NCI-H510A (cell line): ENCODE data around the gene DMRTC2.

Experiments
- DNase-seq: peaks from one replicate; lab custom pipeline; 2025; lab: John Stamatoyannopoulos, UW

The DMRTC2 gene

GRCh38 chr19:41890936-41891335 lies 46.1 kb downstream of the DMRTC2 start:
- DNase-seq, result no peak

- DNase-seq, result no peak
These were observed 47.5 kb downstream of the DMRTC2 start for GRCh38 chr19:41892173-41892902.

GRCh38 chr19:41893899-41894298 lies 49.1 kb downstream of the DMRTC2 start:
- DNase-seq, result no peak

- DNase-seq, result no peak
These were observed 49.5 kb downstream of the DMRTC2 start for GRCh38 chr19:41894350-41894749.

GRCh38 chr19:41895745-41896580 lies 51.1 kb downstream of the DMRTC2 start:
- DNase-seq, result no peak

- DNase-seq, result no peak
These were observed 51.7 kb downstream of the DMRTC2 start for GRCh38 chr19:41896581-41896942.

GRCh38 chr19:41897181-41897580 lies 52.3 kb downstream of the DMRTC2 start:
- DNase-seq, result no peak

GRCh38 chr19:41897820-41898219 lies 53.0 kb downstream of the DMRTC2 start:
- no peak for DNase-seq

GRCh38 chr19:41898235-41898634 lies 53.4 kb downstream of the DMRTC2 start:
- DNase-seq, result no peak
